Ishikawa (cell line): ENCODE measurements around the gene DENND1B.

Experiments used
- CEBPB ChIP-seq: IDR thresholded peaks from 2 replicates; pipeline ENCODE4 v1.6.1; 2012
- CREB1 ChIP-seq: IDR thresholded peaks from 2 replicates; pipeline ENCODE4 v1.6.1; 2012; ENCODE audit warnings: low read depth
- EGR1 ChIP-seq: IDR thresholded peaks from 2 replicates; pipeline ENCODE4 v1.6.1; 2012
- EP300 ChIP-seq: IDR thresholded peaks from 2 replicates; pipeline ENCODE4 v1.6.1; 2012; ENCODE audit warnings: borderline replicate concordance
- FOXM1 ChIP-seq: IDR thresholded peaks from 2 replicates; pipeline ENCODE4 v1.6.1; 2012; ENCODE audit warnings: low read depth, borderline replicate concordance
- MAX ChIP-seq: IDR thresholded peaks from 2 replicates; pipeline ENCODE4 v1.6.1; 2012
- NFIC ChIP-seq: IDR thresholded peaks from 2 replicates; pipeline ENCODE4 v1.6.1; 2012
- RAD21 ChIP-seq: IDR thresholded peaks from 2 replicates; pipeline ENCODE4 v1.6.1; 2012; ENCODE audit warnings: low read depth
- REST ChIP-seq: IDR thresholded peaks from 2 replicates; pipeline ENCODE4 v1.6.1; 2012; ENCODE audit warnings: low read depth, mild to moderate bottlenecking
- TAF1 ChIP-seq: IDR thresholded peaks from 2 replicates; pipeline ENCODE4 v1.6.1; 2012; ENCODE audit warnings: low read depth, mild to moderate bottlenecking
- TCF12 ChIP-seq: IDR thresholded peaks from 2 replicates; pipeline ENCODE4 v1.6.1; 2012; ENCODE audit warnings: low read depth
- TEAD4 ChIP-seq: IDR thresholded peaks from 2 replicates; pipeline ENCODE4 v1.6.1; 2012
- USF1 ChIP-seq: IDR thresholded peaks from 2 replicates; pipeline ENCODE4 v1.6.1; 2012
- YY1 ChIP-seq: IDR thresholded peaks from 2 replicates; pipeline ENCODE4 v1.6.1; 2012; ENCODE audit warnings: low read depth
- ZBTB7A ChIP-seq: IDR thresholded peaks from 2 replicates; pipeline ENCODE4 v1.6.1; 2012; ENCODE audit warnings: low read depth

The DENND1B gene

GRCh38 chr1:197541411-197541810, 233.9 kb downstream of the DENND1B start:
- TF ChIP-seq EGR1, result no peak
- TF ChIP-seq RAD21, result no peak
- TF ChIP-seq TAF1, result no peak
- no peak for TF ChIP-seq USF1
- no peak for TF ChIP-seq TCF12
- no peak for TF ChIP-seq CREB1
- no peak for TF ChIP-seq YY1
- TF ChIP-seq TEAD4, result no peak

GRCh38 chr1:197526736-197527371, 248.4 kb downstream of the DENND1B start:
- TF ChIP-seq FOXM1, result no peak
- TF ChIP-seq REST, result no peak
- TF ChIP-seq YY1, result no peak
- peak; percentile 37 for TF ChIP-seq RAD21

- TF ChIP-seq RAD21 (peak; percentile 57), MAX (no peak)
Measured at GRCh38 chr1:197521118-197521739, 254.1 kb downstream of the DENND1B start.

GRCh38 chr1:197519741-197520334, 255.4 kb downstream of the DENND1B start:
- TF ChIP-seq RAD21 (peak; percentile 40), TEAD4 (no peak)

- no peak for TF ChIP-seq CREB1
- no peak for TF ChIP-seq MAX
- no peak for TF ChIP-seq TAF1
- TF ChIP-seq ZBTB7A, result no peak
- TF ChIP-seq NFIC, result no peak
- no peak for TF ChIP-seq EP300
- no peak for TF ChIP-seq FOXM1
- no peak for TF ChIP-seq EGR1
- no peak for TF ChIP-seq YY1
Measured at GRCh38 chr1:197515421-197515820, 259.9 kb downstream of the DENND1B start.

- TF ChIP-seq TCF12 (no peak), ZBTB7A (no peak), CREB1 (no peak), RAD21 (no peak), EGR1 (no peak), USF1 (no peak), TEAD4 (no peak), REST (no peak), MAX (no peak), TAF1 (no peak), CEBPB (no peak), EP300 (no peak), YY1 (no peak), FOXM1 (no peak)
Measured at GRCh38 chr1:197510691-197511378, 264.4 kb downstream of the DENND1B start.
